Naive thymus-derived CD8-positive, alpha-beta T cell (primary cell): ENCODE data around the gene C15orf62. TPM values are rescaled to one million over a fixed set of nuclear protein-coding genes. Genes with fewer than 3 reads are reported as not detected.

ENCODE experiments used
- ATAC-seq, 2 donors: fragments of 150-1000 bp; cut with Tn5 transposase in 1 of 2; sonication (Bioruptor Pico), chemical (Tn5 transposase) in 1 of 2; 1 replicate in 1 of 2; 2 replicates in 1 of 2; pipeline ENCODE4 v1.10.0; 2021; ENCODE audit warnings: mild to moderate bottlenecking in 2 of 2, moderate library complexity in 2 of 2
- POLR2A ChIA-PET: fragments of 350-600 bp; sonication (Branson Sonifier 250); formaldehyde crosslinking; loops from one replicate; lab custom pipeline; 2021; ENCODE audit warnings: antibody characterized with exemption; lab: Charles Lee
- DNase-seq, 10 donors: peaks; one replicate each; pipeline versions ENCODE4 v3.0.0 to v3.0.0-alpha.2; 2020 to 2022
- H3K27ac Mint-ChIP-seq, 10 donors: one replicate each; pipeline ENCODE4 v1.8.0; 2020 to 2022; ENCODE audit warnings: mild to moderate bottlenecking in 10 of 10, mixed read lengths in 10 of 10, moderate library complexity in 4 of 10, inconsistent platforms in 1 of 10
- H3K27me3 Mint-ChIP-seq, 5 donors: one replicate each; pipeline ENCODE4 v1.8.0; 2021 to 2022; ENCODE audit warnings: mixed read lengths in 5 of 5
- H3K36me3 Mint-ChIP-seq, 3 donors: one replicate each; pipeline ENCODE4 v1.8.0; 2020 to 2022; ENCODE audit warnings: mixed read lengths in 3 of 3, mild to moderate bottlenecking in 2 of 3, inconsistent platforms in 1 of 3
- H3K4me1 Mint-ChIP-seq, 4 donors: one replicate each; pipeline ENCODE4 v1.8.0; 2021 to 2022; ENCODE audit warnings: mixed read lengths in 4 of 4
- H3K4me3 Mint-ChIP-seq, 10 donors: one replicate each; pipeline ENCODE4 v1.8.0; 2020 to 2022; ENCODE audit warnings: mild to moderate bottlenecking in 10 of 10, mixed read lengths in 10 of 10, moderate library complexity in 6 of 10, inconsistent platforms in 1 of 10
- H3K9me3 Mint-ChIP-seq, 9 donors: one replicate each; pipeline ENCODE4 v1.8.0; 2020 to 2022; ENCODE audit warnings: mixed read lengths in 9 of 9, mild to moderate bottlenecking in 3 of 9, inconsistent platforms in 1 of 9, moderate library complexity in 1 of 9
- polyA plus RNA-seq, 3 donors: library from polyadenylated mRNA; unstranded; fragments of 300-500 nt; fragmentation: Illumina TruSeq; gene quantifications; one replicate each; pipeline ENCODE4 v1.2.3, GENCODE V29; 2021
- total RNA-seq, 8 experiments: library from RNA in 2 of 8; stranded (reverse) in 2 of 8; gene quantifications; one replicate each; pipeline ENCODE4 v1.2.3 and lab custom pipeline; 2021 to 2026

The C15orf62 gene
- total and polyA plus RNA-seq, 5 experiments from 2014 or later: 0.40 to 2.2 (median 2.0) TPM; not detected in 2

DNA sequence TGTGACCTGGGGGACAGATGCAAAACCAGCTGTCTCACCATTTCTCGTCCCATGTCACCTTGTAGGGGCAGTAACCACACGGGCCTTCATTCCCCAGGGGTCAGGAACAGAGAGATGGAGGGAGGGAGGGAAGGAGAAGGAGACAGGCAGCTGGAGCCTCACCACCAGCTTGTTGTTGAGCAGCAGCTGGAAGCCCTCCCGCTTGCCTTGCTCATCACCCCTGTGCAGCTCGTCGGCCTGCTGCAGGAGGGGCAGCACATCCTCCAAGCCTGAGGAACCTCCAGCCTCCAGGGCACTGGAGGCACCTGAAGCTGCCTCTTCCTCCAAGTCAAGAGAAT, 25.0 kb upstream of the C15orf62 start:
- ATAC-seq: no peak
- peaks cover 0 to 63% (median 2%) of the 10 kb centered on the region in 3 donors for H3K36me3 Mint-ChIP-seq
- POLR2A ChIA-PET: interaction anchor here (0.6 kb wide), 1 partner anchor 834 kb away, joined by 4 read pairs; no protein-coding TSS in a partner anchor
- no peaks in the 10 kb centered on the region for H3K9me3 Mint-ChIP-seq
- H3K4me1 Mint-ChIP-seq: peaks cover 0 to 38% (median 6%) of the 10 kb centered on the region in 4 donors
- H3K27me3 Mint-ChIP-seq: no peaks in the 10 kb centered on the region
- H3K27ac Mint-ChIP-seq: peak overlapping the region in 4 of 10 donors; percentile 31 to 97 (median 50)
- no peak overlapping the region for H3K4me3 Mint-ChIP-seq
- DNase-seq: no peak

DNA sequence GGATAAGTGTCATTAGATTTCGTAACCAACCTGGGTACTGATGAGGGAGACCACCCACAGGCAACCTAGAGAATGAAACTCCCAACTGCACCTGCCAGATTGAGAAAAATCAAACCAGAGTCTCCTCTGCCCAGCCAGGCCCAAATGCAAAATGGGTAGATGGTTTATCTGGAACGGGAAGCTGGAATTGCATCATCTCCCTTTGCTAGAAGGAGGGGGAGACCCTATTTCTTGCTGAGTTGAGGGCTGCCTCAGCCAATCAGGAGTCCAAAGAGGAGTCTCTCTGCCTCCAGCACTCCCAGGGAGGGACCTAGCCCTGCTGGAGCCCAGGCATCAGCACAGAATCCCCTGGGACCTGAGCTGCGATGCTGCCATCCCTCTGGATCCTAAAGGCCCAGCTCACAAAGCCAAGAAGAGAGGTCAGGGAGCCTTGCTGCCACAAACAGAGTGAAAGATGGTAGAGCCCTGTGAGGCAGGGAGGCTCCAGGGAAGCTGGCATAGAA, 22.8 kb upstream of the C15orf62 start:
- POLR2A ChIA-PET: no interaction called here
- no peaks in the 10 kb centered on the region for H3K9me3 Mint-ChIP-seq
- ATAC-seq: no peak
- peaks cover 0 to 41% (median 10%) of the 10 kb centered on the region in 4 donors for H3K4me1 Mint-ChIP-seq
- no peaks in the 10 kb centered on the region for H3K27me3 Mint-ChIP-seq
- no peak for DNase-seq
- H3K36me3 Mint-ChIP-seq: peaks cover 0 to 65% (median 5%) of the 10 kb centered on the region in 3 donors
- no peak overlapping the region for H3K4me3 Mint-ChIP-seq
- H3K27ac Mint-ChIP-seq: peak overlapping the region in 2 of 10 donors; percentile 34 to 37

DNA sequence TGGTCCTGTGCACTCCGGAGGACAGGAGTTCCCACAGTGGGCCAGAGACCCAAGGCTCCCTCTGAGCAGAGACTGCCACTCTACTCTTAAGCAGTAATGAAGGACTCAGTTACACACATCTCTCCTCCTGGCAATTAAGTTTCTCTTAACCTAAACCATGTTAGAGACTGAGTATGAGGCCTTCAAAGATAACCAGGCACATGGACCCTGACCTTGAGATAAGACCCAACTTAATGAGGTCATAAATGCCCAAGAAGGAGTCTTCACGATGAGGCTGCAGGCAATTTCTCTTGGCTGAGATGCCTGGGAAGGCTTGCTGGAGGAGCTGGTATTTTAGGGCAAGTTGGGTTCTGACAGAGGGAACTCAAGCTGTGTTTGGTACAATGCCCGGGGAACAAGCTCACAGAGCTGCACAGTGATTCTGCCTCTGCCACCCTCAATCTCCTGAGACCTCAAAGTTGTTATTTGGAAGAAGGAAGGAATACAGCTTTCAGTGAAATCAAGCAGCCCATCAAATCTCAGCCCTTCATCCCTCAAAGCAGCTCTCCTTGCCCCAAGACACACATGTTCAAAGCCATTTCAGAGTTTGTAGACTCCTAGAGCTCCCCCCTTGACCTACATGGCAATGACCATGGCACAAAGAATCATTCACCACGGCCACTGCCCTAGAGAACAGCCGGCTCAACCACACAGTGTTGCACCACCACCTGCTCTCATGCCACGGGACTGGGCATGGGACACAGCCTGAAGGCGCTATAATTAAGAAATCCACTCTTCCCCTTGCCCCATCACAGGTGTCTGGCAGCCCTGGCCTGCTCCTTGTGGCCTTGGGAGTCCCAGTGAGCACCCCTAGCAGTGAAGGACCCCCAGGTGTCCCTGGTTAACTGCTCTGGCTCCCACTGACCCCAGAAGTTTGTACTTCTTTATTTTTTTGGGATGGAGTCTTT, 21.8 kb upstream of the C15orf62 start:
- Mint-ChIP-seq H3K9me3 (no peaks in the 10 kb centered on the region), H3K4me1 (peaks cover 9 to 46% (median 18%) of the 10 kb centered on the region in 4 donors), H3K27ac (peak overlapping the region in 4 of 10 donors; percentile 22 to 63 (median 28)), H3K4me3 (no peak overlapping the region), H3K27me3 (no peaks in the 10 kb centered on the region), H3K36me3 (peaks cover 0 to 64% (median 3%) of the 10 kb centered on the region in 3 donors)
- ATAC-seq (no peak), DNase-seq (no peak)
- POLR2A ChIA-PET: no interaction called here

DNA sequence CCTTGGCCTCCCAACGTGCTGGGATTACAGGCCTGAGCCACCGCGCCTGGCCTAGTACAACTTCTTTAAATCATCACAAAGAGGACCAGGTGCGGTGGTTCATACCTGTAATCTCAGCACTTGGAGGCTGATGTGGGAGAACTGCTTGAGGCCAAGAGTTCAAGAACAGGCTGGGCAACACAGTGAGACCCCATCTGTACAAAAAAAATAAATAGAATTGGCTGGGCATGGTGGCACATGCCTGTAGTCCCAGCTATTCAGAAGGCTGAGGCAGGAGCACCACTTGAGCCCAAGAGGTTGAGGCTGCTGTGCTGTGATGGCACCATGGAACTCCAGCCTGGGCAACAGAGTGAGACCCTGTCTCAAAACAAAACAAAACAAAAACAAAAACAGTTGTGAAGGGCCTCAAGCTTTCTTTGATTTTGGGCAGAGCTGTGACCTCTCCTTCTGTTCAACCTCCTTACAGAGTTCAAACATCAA, 20.6 kb upstream of the C15orf62 start:
- Mint-ChIP-seq H3K27me3 (no peaks in the 10 kb centered on the region), H3K4me1 (peaks cover 14 to 47% (median 25%) of the 10 kb centered on the region in 4 donors), H3K27ac (no peak overlapping the region), H3K9me3 (no peaks in the 10 kb centered on the region), H3K4me3 (no peak overlapping the region), H3K36me3 (peaks cover 0 to 55% (median 3%) of the 10 kb centered on the region in 3 donors)
- POLR2A ChIA-PET: interaction anchor here (2.5 kb wide), 1 partner anchor 20 kb away, joined by 6 read pairs; the partner anchor contains the start of gene C15orf62
- DNase-seq (no peak), ATAC-seq (no peak)

DNA sequence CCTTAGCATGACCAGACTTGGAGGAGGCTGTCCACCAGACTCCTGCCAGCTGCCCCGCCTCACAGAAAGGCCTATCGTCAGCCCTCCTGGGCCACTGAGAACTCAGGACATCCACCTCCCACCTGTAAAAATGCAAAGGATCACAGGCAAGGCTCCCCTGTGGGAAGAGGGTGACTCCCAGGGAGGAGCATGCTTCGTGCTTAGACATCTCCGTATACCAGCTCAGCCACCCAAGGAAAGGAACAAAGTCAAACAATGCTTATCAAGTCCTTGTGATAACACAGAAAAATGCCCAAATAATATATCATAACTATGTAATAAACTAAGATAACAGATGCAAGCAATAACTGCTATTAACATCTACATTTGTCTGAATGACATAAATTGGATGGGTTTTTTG, 18.9 kb upstream of the C15orf62 start:
- DNase-seq (no peak), ATAC-seq (no peak)
- H3K27ac Mint-ChIP-seq: no peak overlapping the region
- H3K4me3 Mint-ChIP-seq: no peak overlapping the region
- H3K4me1 Mint-ChIP-seq: peaks cover 11 to 43% (median 33%) of the 10 kb centered on the region in 4 donors
- POLR2A ChIA-PET: interaction anchor here (1.0 to 2.5 kb wide), 2 partner anchors 18 to 56 kb away, joined by 4 to 6 read pairs; partner anchors contain the start of genes C15orf62 and RAD51
- no peaks in the 10 kb centered on the region for H3K9me3 Mint-ChIP-seq
- H3K36me3 Mint-ChIP-seq: peaks cover 0 to 43% (median 3%) of the 10 kb centered on the region in 3 donors
- H3K27me3 Mint-ChIP-seq: no peaks in the 10 kb centered on the region

DNA sequence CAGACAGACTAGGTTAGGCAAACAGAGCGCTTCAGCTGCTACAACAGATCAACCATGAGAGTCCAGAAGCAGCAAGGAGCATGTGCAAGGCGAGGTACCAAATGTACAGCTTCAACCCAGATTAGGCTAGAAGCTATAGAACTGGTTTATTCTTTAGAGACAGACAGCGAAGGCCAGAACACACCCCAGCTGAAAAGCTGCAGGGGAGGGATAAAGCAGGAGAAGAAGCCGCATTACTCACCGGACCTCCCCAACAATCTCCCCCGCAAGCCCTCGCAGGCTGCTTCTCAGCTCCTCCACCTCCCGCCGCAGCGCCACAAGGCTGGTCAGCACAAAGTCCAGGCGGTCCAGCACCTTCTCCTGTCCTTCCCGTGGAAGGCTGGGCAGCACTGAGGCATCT, 18.0 kb upstream of the C15orf62 start:
- Mint-ChIP-seq H3K27ac (peak overlapping the region in 1 of 10 donors; percentile 18), H3K36me3 (peaks cover 0 to 43% (median 3%) of the 10 kb centered on the region in 3 donors), H3K4me1 (peaks cover 11 to 38% (median 33%) of the 10 kb centered on the region in 4 donors), H3K9me3 (no peaks in the 10 kb centered on the region), H3K27me3 (no peaks in the 10 kb centered on the region), H3K4me3 (peak overlapping the region in 1 of 10 donors; percentile 79)
- ATAC-seq (no peak), DNase-seq (no peak)
- POLR2A ChIA-PET: interaction anchor here (2.5 kb wide), 1 partner anchor 17 kb away, joined by 6 read pairs; the partner anchor contains the start of gene C15orf62

DNA sequence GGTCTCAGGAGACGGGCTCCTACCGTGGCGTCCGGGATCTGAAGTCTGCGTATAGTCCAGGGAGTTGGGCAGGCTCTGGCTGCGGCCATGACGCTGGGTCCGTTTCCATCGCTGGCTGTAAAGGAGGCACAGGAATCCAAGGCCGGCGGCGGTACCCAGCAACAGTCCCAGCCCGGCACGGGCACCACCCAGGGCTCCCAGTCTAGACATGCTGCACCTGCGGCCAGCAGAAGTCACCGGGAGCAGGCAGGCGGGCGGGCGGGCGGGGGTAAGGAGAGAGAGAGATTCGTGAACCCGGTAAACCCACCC, 15.3 kb upstream of the C15orf62 start:
- Mint-ChIP-seq H3K27ac (peak overlapping the region in 9 of 10 donors; percentile 89 to 99 (median 97)), H3K9me3 (no peaks in the 10 kb centered on the region), H3K4me1 (peaks cover 9 to 35% (median 33%) of the 10 kb centered on the region in 4 donors), H3K27me3 (no peaks in the 10 kb centered on the region), H3K36me3 (peaks cover 0 to 26% (median 3%) of the 10 kb centered on the region in 3 donors), H3K4me3 (peak overlapping the region; percentile 90 to 98 (median 96))
- POLR2A ChIA-PET: interaction anchor here (0.5 to 1.7 kb wide), 4 partner anchors 17 to 790 kb away, joined by 3 to 6 read pairs (median 4); partner anchors contain the start of genes RAD51 and RPAP1
- no peak for ATAC-seq
- DNase-seq: no peak

DNA sequence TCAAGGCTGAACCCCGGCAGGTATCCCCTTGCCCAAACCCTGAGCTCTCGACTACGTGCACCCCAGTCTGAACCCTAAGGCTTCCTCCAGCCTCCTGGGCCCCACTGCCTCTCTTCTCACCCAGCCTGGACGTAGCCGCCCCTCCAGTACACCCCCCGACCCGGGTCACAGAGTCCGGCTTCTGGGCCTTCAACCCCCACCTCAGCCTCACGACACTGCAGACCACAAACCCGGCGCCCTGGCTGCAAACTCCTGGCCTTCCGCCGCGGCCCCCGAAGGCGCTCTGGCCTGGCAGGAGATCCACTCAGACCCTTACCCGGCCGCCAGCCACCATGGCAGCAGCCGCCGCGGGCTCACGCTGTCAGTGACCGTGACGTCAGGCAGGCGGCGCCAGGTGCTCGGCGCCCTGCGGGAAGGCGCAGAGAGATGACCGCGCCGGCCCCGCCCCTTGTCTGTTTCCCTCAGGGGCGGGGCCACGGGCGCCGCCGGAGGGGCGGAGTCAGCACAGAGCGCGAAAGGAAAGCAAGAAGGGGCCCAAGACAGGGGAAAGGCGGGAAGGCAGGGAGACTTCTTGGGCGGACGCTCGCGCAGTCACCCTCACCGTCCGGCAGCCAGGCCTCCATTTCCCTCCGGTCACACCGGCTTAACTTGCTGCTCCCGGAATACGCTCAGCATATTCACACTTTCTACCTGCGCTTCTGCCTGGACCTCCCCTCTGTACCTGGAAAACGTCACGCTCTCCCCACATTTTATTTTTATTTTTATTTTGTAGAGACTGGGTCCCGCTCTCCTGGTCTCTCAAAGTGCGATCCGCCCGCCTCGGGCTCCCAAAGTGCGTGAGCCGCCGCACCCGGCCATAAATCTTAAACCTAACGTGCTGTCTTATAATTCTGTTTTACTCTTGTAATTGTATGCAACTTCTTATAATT, 14.6 kb upstream of the C15orf62 start, which contains the start of gene RMDN3:
Gene RMDN3 (minus strand): TSS at position 372 of the 929 bp plus-strand sequence. CDS start 471 bp downstream, outside the sequence.
- DNase-seq (peak; percentile 88 to 96 (median 92)), ATAC-seq (peak; percentile 94 to 96)
- Mint-ChIP-seq H3K9me3 (no peaks in the 10 kb centered on the region), H3K36me3 (peaks cover 0 to 21% (median 3%) of the 10 kb centered on the region in 3 donors), H3K4me1 (peaks cover 9 to 35% (median 33%) of the 10 kb centered on the region in 4 donors), H3K4me3 (peak within 1 kb of the TSS; percentile 90 to 98 (median 96)), H3K27ac (peak within 1 kb of the TSS; percentile 89 to 99 (median 96)), H3K27me3 (no peaks in the 10 kb centered on the region)
- POLR2A ChIA-PET: interaction anchor here (0.5 to 1.7 kb wide), 3 partner anchors 16 to 129 kb away, joined by 3 to 6 read pairs (median 3); partner anchors contain the start of gene RAD51

DNA sequence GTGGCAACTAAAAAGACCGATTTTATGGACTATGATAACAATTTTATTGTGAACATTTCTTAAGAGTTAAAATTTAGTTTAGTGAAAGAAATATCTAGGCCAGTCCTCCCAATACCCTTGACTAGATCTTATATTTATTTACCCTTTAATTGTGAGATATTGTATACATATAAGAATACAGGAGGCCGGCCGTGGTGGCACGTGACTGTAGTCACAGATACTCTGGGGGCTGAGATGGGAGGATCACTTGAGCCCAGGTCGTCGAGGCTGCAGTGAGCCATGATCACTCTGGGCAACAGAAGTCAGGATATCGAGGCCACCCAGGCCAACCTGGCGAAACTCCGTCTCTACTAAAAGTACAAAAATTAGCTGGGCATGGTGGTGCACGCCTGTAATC, 14.0 kb upstream of the C15orf62 start:
- no peak for ATAC-seq
- Mint-ChIP-seq H3K4me1 (peaks cover 9 to 35% (median 33%) of the 10 kb centered on the region in 4 donors), H3K9me3 (no peaks in the 10 kb centered on the region), H3K27ac (peak overlapping the region in 9 of 10 donors; percentile 89 to 99 (median 97)), H3K27me3 (no peaks in the 10 kb centered on the region), H3K36me3 (peaks cover 0 to 19% (median 2%) of the 10 kb centered on the region in 3 donors), H3K4me3 (peak overlapping the region; percentile 90 to 98 (median 96))
- no peak for DNase-seq
- POLR2A ChIA-PET: interaction anchor here (1.1 kb wide), 1 partner anchor 13 kb away, joined by 8 read pairs; no protein-coding TSS in a partner anchor

DNA sequence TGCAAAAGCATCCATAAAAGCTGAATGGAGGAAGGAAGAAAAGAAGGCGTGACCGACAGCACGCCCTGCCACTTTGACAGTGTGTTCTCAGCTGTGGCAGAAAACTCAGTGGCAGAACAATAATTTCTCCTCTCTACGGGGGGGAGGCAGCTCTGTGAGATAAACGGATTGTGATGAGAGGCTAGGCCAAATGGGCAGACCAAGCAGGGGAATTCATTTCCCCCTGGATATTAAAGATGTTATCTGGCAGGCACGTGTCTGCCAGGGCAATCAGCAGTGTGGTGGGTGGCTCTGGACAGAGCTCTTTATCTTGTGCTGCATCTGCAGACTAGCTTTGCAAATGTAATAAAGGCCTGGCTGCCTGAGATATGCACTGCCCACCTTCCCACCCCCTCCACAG, 12.8 kb upstream of the C15orf62 start:
- H3K4me3 Mint-ChIP-seq: peak overlapping the region; percentile 5 to 81 (median 48)
- H3K4me1 Mint-ChIP-seq: peaks cover 7 to 35% (median 29%) of the 10 kb centered on the region in 4 donors
- no peaks in the 10 kb centered on the region for H3K27me3 Mint-ChIP-seq
- no peak for DNase-seq
- POLR2A ChIA-PET: interaction anchor here (0.5 to 1.1 kb wide), 2 partner anchors 11 to 16 kb away, joined by 3 to 8 read pairs; no protein-coding TSS in a partner anchor
- peaks cover 0 to 10% (median 0%) of the 10 kb centered on the region in 3 donors for H3K36me3 Mint-ChIP-seq
- ATAC-seq: no peak
- H3K27ac Mint-ChIP-seq: peak overlapping the region in 3 of 10 donors; percentile 17 to 77 (median 55)
- H3K9me3 Mint-ChIP-seq: no peaks in the 10 kb centered on the region

DNA sequence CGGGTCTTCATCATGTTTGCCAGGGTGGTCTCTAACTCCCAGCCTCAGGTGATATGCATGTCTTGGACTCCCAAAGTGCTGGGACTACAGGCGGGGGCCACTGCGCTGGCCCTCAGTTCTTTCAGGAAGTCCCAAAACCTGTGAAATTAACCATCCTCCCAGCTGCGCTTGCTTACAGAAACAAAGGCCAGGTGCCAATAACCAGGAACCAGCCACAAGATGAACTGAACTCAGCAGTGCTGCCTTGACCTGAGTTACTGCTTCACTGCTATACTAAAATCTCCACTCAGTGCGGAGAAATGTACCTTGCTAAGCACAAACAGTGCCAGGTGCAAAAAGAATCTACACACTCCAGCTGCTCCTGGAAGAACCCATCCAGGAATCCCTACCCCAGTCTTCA, 9.8 kb upstream of the C15orf62 start:
- H3K36me3 Mint-ChIP-seq: no peaks in the 10 kb centered on the region
- peak overlapping the region in 1 of 10 donors; percentile 33 for H3K27ac Mint-ChIP-seq
- peaks cover under 1 to 30% (median 23%) of the 10 kb centered on the region in 4 donors for H3K4me1 Mint-ChIP-seq
- H3K27me3 Mint-ChIP-seq: no peaks in the 10 kb centered on the region
- H3K9me3 Mint-ChIP-seq: no peaks in the 10 kb centered on the region
- no peak overlapping the region for H3K4me3 Mint-ChIP-seq
- DNase-seq (no peak), ATAC-seq (no peak)
- POLR2A ChIA-PET: interaction anchor here (2.0 kb wide), 1 partner anchor 10 kb away, joined by 7 read pairs; the partner anchor contains the start of gene C15orf62
